Mesenchymal stem cell (in vitro differentiated cells and primary cell): ENCODE results near the gene RNF13.
"Not testable (repeated sequence)": the region's sequence is repeated elsewhere in the genome, so short reads cannot be mapped to it uniquely, and the experiment has no call there.

ENCODE experiments used
- DNase-seq: peaks from one replicate; pipeline ENCODE4 v3.0.0-alpha.2; 2013
- H2AFZ ChIP-seq: one replicate; pipeline ENCODE4 v1.6.1; 2013; ENCODE audit warnings: low read depth, mild to moderate bottlenecking, control low read depth, inconsistent platforms, low read length, moderate library complexity
- H2AK5ac ChIP-seq: 2 replicates; pipeline ENCODE4 v1.6.1; 2013; ENCODE audit warnings: low read length, moderate library complexity, mild to moderate bottlenecking, inconsistent platforms; ENCODE audit not compliant: severe bottlenecking
- H2BK120ac ChIP-seq: one replicate; pipeline ENCODE4 v1.6.1; 2013; ENCODE audit warnings: low read depth, mild to moderate bottlenecking, inconsistent platforms, low read length, moderate library complexity
- H2BK12ac ChIP-seq, 2 experiments: one replicate each; pipeline ENCODE4 v1.6.1; 2013; ENCODE audit warnings: inconsistent platforms in 2 of 2, low read length in 2 of 2, mild to moderate bottlenecking in 2 of 2, moderate library complexity in 2 of 2, control low read depth in 1 of 2
- H2BK15ac ChIP-seq: one replicate; pipeline ENCODE4 v1.6.1; 2013; ENCODE audit warnings: mild to moderate bottlenecking, low read depth, inconsistent platforms; ENCODE audit not compliant: poor library complexity, severe bottlenecking
- H2BK5ac ChIP-seq: 2 replicates; pipeline ENCODE4 v1.6.1; 2013; ENCODE audit warnings: low read depth, mild to moderate bottlenecking, low read length, control low read depth, inconsistent platforms; ENCODE audit not compliant: poor library complexity, severe bottlenecking
- H3K14ac ChIP-seq, 2 experiments: one replicate each; pipeline ENCODE4 v1.6.1; 2013; ENCODE audit warnings: inconsistent platforms in 2 of 2, low read length in 2 of 2, control low read depth in 1 of 2, mild to moderate bottlenecking in 1 of 2, moderate library complexity in 1 of 2
- H3K18ac ChIP-seq, 2 experiments: one replicate each; pipeline ENCODE4 v1.6.1; 2013; ENCODE audit warnings: inconsistent platforms in 2 of 2, low read length in 2 of 2, control low read depth in 1 of 2, low read depth in 1 of 2, mild to moderate bottlenecking in 1 of 2
- H3K23ac ChIP-seq, 2 experiments: one replicate each; pipeline ENCODE4 v1.6.1; 2013; ENCODE audit warnings: inconsistent platforms in 2 of 2, low read length in 2 of 2, mild to moderate bottlenecking in 2 of 2, moderate library complexity in 2 of 2, control low read depth in 1 of 2
- H3K27ac ChIP-seq: 2 replicates; pipeline ENCODE4 v1.5.1; 2013; ENCODE audit warnings: mild to moderate bottlenecking, moderate library complexity, low read length, control low read depth, inconsistent platforms; ENCODE audit not compliant: poor library complexity, severe bottlenecking
- H3K27me3 ChIP-seq, 2 experiments: 2 replicates each; pipeline versions ENCODE4 v1.6.1 to v1.7.0; 2013; ENCODE audit warnings: low read length in 2 of 2, mild to moderate bottlenecking in 2 of 2, moderate library complexity in 2 of 2, control low read depth in 1 of 2, inconsistent platforms in 1 of 2; ENCODE audit not compliant: control insufficient read depth in 1 of 2, insufficient read depth in 1 of 2
- H3K36me3 ChIP-seq, 2 experiments: 2 replicates each; pipeline versions ENCODE4 v1.6.1 to v1.7.0; 2013; ENCODE audit warnings: low read length in 2 of 2, control low read depth in 1 of 2, inconsistent platforms in 1 of 2, low read depth in 1 of 2, mild to moderate bottlenecking in 1 of 2; ENCODE audit not compliant: insufficient read depth in 2 of 2, control insufficient read depth in 1 of 2
- H3K4ac ChIP-seq, 2 experiments: one replicate each; pipeline ENCODE4 v1.6.1; 2013; ENCODE audit warnings: inconsistent platforms in 2 of 2, low read length in 2 of 2, mild to moderate bottlenecking in 2 of 2, moderate library complexity in 2 of 2, control low read depth in 1 of 2, low read depth in 1 of 2
- H3K4me1 ChIP-seq: 2 replicates; pipeline ENCODE4 v1.6.1; 2013; ENCODE audit warnings: low read depth, low read length, control low read depth; ENCODE audit not compliant: control insufficient read depth, insufficient read depth
- H3K4me2 ChIP-seq: 2 replicates; pipeline ENCODE4 v1.6.1; 2013; ENCODE audit warnings: low read length, mild to moderate bottlenecking, inconsistent platforms; ENCODE audit not compliant: poor library complexity, severe bottlenecking
- H3K4me3 ChIP-seq, 2 experiments: 2 replicates each; pipeline versions ENCODE4 v1.5.1 to v1.7.0; 2013; ENCODE audit warnings: low read length in 2 of 2, mild to moderate bottlenecking in 2 of 2, control low read depth in 1 of 2, low read depth in 1 of 2; ENCODE audit not compliant: insufficient read depth in 1 of 2
- H3K79me1 ChIP-seq: replicated peaks from 2 replicates; pipeline ENCODE4 v1.6.1; 2013; ENCODE audit warnings: mild to moderate bottlenecking, control low read depth, low read length, inconsistent platforms; ENCODE audit not compliant: poor library complexity, severe bottlenecking
- H3K9ac ChIP-seq: 2 replicates; pipeline ENCODE4 v1.7.0; 2013; ENCODE audit warnings: mild to moderate bottlenecking, low read length, moderate library complexity
- H3K9me3 ChIP-seq: 2 replicates; pipeline ENCODE4 v1.7.0; 2013; ENCODE audit warnings: mild to moderate bottlenecking, low read length; ENCODE audit not compliant: control insufficient read depth
- H4K8ac ChIP-seq: one replicate; pipeline ENCODE4 v1.6.1; 2013; ENCODE audit warnings: inconsistent platforms, mild to moderate bottlenecking, low read length, moderate library complexity
- H4K91ac ChIP-seq: one replicate; pipeline ENCODE4 v1.6.1; 2013; ENCODE audit warnings: mild to moderate bottlenecking, low read length, inconsistent platforms
- WGBS: methylation state at CpG from one replicate; pipeline ENCODE4 v1.1.7; 2013; ENCODE audit warnings: mixed read lengths; 5-methylcytosine and 5-hydroxymethylcytosine counted together

RNF13 gene

DNA sequence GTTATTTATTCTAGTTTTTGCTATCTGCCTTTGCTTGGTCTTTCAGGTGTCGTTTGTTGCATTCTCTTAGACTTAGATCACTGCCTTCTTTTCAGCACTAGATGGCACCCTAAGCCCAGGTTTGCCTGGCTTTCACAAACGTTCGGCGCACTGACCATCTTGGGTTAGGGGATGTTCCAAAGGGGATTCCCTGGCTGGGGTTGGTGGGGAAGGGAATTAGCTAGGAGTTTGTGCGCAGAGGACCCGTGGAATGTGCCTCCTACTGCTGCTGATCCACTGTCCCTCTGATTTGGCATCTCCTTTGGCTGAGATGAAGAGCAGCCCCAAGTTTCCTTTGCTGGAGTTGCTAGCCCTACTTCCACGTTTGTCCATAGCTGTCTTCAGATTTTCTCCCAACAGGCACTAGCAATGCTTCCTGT, 123.8 kb downstream of the RNF13 start:
- peaks cover 12% of the 10 kb centered on the region for H3K79me1 ChIP-seq
- H4K91ac ChIP-seq, result no peak overlapping the region
- peaks cover 2% of the 10 kb centered on the region for H3K4me1 ChIP-seq
- H3K14ac ChIP-seq, result no peak overlapping the region
- H3K9me3 ChIP-seq, result no peaks in the 10 kb centered on the region
- no peak overlapping the region for H2BK5ac ChIP-seq
- H3K4ac ChIP-seq, result no peak overlapping the region
- peak overlapping the region in 1 of 2 experiments; percentile 77 for H2BK12ac ChIP-seq
- H3K23ac ChIP-seq, result no peak overlapping the region
- WGBS, result 32% methylated on average over 7 of the region's 7 CpGs
- H2AFZ ChIP-seq, result no peak overlapping the region
- no peak overlapping the region for H2BK15ac ChIP-seq
- H3K18ac ChIP-seq, result no peak overlapping the region
- DNase-seq, result peak; percentile 77
- H2BK120ac ChIP-seq, result peak overlapping the region; percentile 6
- peaks cover 7 to 15% of the 10 kb centered on the region in 2 experiments for H3K36me3 ChIP-seq
- H2AK5ac ChIP-seq, result peak overlapping the region; percentile 76
- no peaks in the 10 kb centered on the region for H3K27me3 ChIP-seq
- peak overlapping the region in 1 of 2 experiments; percentile 48 for H3K4me3 ChIP-seq
- peak overlapping the region; percentile 55 for H4K8ac ChIP-seq
- H3K4me2 ChIP-seq, result peak overlapping the region; percentile 27
- H3K9ac ChIP-seq, result peak overlapping the region; percentile 65
- H3K27ac ChIP-seq, result peak overlapping the region; percentile 2

DNA sequence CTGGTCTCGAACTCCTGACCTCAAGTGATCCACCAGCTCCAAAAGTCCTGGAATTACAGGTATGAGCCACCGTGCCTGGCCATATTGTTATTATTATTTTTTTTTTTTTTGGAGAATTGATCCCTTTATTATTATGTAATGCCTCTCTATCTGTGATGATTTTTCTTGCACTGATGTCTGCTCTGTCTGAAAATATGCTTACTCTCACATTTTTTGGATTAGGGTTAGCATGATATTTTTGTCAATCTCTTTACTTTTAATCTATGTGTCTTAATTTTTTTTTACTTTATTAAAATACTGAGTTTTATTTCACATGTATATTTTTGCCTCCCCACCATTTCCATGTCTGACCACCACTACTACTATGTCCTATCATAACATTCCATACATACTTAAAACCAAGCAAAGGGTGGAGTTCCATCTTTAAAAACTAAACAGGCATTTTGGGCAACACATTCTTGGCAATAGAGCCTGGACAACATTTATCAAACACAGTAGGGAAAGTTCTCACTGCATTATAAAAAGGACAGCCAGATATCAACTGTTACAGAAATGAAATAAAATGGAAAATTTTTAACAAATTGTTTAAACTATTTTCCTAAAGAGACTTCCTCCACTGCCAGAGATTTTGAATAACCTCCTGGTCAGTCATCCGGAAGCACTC, 125.5 kb downstream of the RNF13 start:
- not testable (repeated sequence) for H3K4me3 ChIP-seq, H3K9ac ChIP-seq, H3K79me1 ChIP-seq, H2BK5ac ChIP-seq, H3K4ac ChIP-seq, H3K4me2 ChIP-seq, H2BK12ac ChIP-seq, H3K14ac ChIP-seq, H2BK15ac ChIP-seq, H2AK5ac ChIP-seq, H3K23ac ChIP-seq, H3K9me3 ChIP-seq, H2AFZ ChIP-seq, H3K4me1 ChIP-seq, H2BK120ac ChIP-seq, H3K27me3 ChIP-seq, H4K8ac ChIP-seq, H4K91ac ChIP-seq, H3K18ac ChIP-seq, DNase-seq
- WGBS, result 100% methylated on average over 1 of the region's 3 CpGs
- Histone ChIP-seq H3K27ac (peak overlapping the region; percentile 23), H3K36me3 (peaks cover 0 to 12% of the 10 kb centered on the region in 2 experiments)

DNA sequence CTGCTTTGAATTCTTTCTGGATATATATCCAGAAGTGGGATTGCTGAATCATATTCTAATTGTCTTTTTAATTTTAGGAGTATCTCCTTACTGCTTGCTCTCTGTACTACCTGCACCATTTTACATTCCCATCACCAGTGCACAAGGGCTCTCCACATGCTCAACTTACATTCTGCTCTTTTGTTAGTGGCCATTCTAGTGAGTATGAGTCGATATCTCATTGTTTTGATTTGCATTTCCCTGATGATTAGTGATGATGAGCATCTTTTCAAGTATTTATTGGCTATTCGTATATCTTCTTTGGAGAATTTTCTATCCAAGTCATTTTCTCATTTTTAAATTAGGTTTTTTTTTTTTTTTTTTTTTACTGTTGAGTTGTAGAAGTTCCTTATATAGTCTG, 128.2 kb downstream of the RNF13 start:
- no peak overlapping the region for H2BK12ac ChIP-seq
- no peak overlapping the region for H3K4me2 ChIP-seq
- H2BK120ac ChIP-seq, result no peak overlapping the region
- H2BK15ac ChIP-seq, result no peak overlapping the region
- H3K36me3 ChIP-seq, result peaks cover 7 to 13% of the 10 kb centered on the region in 2 experiments
- H3K4ac ChIP-seq, result no peak overlapping the region
- H3K14ac ChIP-seq, result no peak overlapping the region
- no peak overlapping the region for H4K8ac ChIP-seq
- H3K27ac ChIP-seq, result no peak overlapping the region
- no peak overlapping the region for H3K9ac ChIP-seq
- H3K27me3 ChIP-seq, result no peaks in the 10 kb centered on the region
- peaks cover 10% of the 10 kb centered on the region for H3K9me3 ChIP-seq
- no peak overlapping the region for H3K18ac ChIP-seq
- no peak overlapping the region for H4K91ac ChIP-seq
- H3K4me3 ChIP-seq, result no peak overlapping the region
- H3K79me1 ChIP-seq, result peaks cover 5% of the 10 kb centered on the region
- no peak overlapping the region for H2AFZ ChIP-seq
- no peak overlapping the region for H2AK5ac ChIP-seq
- WGBS, result no CpG with 5 or more reads among the region's 2 CpGs
- H2BK5ac ChIP-seq, result no peak overlapping the region
- H3K23ac ChIP-seq, result no peak overlapping the region
- peaks cover 2% of the 10 kb centered on the region for H3K4me1 ChIP-seq
- no peak for DNase-seq

DNA sequence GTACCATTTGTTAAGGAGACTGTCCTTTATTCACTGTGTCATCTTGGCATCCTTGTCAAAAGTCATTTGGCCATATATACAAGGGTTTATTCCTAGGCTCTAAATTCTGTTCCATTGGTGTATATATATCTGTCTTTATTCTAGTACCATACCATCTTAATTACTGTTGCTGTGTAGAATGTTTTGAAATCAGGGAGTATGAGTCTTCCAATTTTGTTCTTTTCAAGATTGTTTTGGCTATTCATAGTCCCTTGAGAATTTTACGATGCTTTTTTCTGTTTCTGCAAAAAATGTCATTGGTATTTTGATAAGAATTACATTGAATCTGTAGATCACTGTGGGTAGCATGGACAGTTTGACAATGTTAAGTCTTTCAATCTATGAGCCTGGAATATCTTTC, 128.9 kb downstream of the RNF13 start:
- peaks cover 5% of the 10 kb centered on the region for H3K79me1 ChIP-seq

More for the DNA sequence above, 128.9 kb downstream of the RNF13 start:
- Histone ChIP-seq H3K18ac (no peak overlapping the region), H3K27me3 (no peaks in the 10 kb centered on the region), H3K14ac (no peak overlapping the region), H3K23ac (no peak overlapping the region), H2AFZ (no peak overlapping the region), H3K4me3 (no peak overlapping the region), H2BK120ac (no peak overlapping the region), H2BK15ac (no peak overlapping the region), H2BK5ac (no peak overlapping the region), H3K27ac (no peak overlapping the region), H2BK12ac (no peak overlapping the region), H4K8ac (no peak overlapping the region), H2AK5ac (no peak overlapping the region), H3K9ac (no peak overlapping the region), H3K36me3 (peaks cover 7 to 13% of the 10 kb centered on the region in 2 experiments), H3K4ac (no peak overlapping the region), H3K9me3 (peaks cover 10% of the 10 kb centered on the region), H4K91ac (no peak overlapping the region), H3K4me2 (no peak overlapping the region), H3K4me1 (peaks cover 1% of the 10 kb centered on the region)
- DNase-seq, result no peak
- WGBS, result 100% methylated on average over 1 of the region's 1 CpG
